ENCODE data around the gene DDX10.

GRCh38 chr11:108643974-108644373, 20.9 kb upstream of the DDX10 start:
- TF ChIP-seq CTCF (IDR thresholded peaks at IDR 0.05) (no peak), POLR2A (IDR thresholded peaks at IDR 0.05) (no peak)

Measured in adrenal gland (tissue), 5 donors.